ENCODE data around the gene BEST3.

- TF ChIP-seq CTCF (IDR thresholded peaks at IDR 0.05; ENCODE audit: low read depth, low read length) (no peak), MYC (IDR thresholded peaks at IDR 0.05; ENCODE audit: low read depth, low read length) (no peak), POLR2A (IDR thresholded peaks at IDR 0.05; ENCODE audit: extremely low read depth, insufficient read length) (no peak)
Measured at GRCh38 chr12:69689638-69690037, 9.5 kb downstream of the BEST3 start.
